22Rv1 (cell line): Measurements from ENCODE around the gene GPR17.

Source experiments
- ZFX ChIP-seq: fragments of 450-650 bp; IDR thresholded peaks from 2 replicates; pipeline ENCODE4 v1.6.1; 2017; ENCODE audit warnings: antibody characterized with exemption, borderline replicate concordance
- TF ChIP-seq, protein P1 (sequence below): fragments of 450-650 bp; IDR thresholded peaks from 2 replicates; pipeline ENCODE4 v1.5.1; 2017; ENCODE audit warnings: mild to moderate bottlenecking

DNA sequence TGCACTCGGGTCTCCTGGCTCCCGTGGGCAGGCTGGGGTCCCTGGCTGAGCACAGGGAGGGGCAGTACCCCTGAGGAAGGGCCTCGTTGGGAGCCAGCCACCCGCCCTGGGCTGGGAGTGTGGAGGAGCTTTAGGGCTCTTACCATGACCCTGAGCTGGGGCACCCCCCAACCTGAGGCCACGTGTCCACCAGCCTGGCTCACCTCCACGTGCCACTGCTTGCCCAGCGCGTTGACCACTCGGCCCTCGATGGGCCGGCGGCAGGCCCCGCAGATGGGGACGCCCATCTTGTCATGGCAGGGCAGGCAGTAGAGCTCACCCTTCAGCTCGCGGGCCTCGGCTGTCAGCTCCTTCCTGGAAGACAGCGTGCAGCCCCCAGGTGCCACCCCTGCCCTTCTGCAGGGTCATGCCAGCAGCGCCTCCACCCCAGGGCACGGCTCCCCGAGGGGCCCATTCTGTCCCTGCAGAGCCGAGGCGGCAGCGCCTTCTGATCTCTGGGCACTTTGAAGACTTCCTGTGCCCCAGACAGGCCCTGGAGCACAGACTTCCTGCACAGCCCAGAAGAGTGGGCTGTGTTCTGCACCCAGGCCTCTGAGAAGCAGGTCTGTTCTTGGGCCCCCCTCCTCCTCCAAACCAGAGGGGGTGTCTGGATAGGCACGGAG, 4.0 kb upstream of the GPR17 start:
- TF ChIP-seq, protein P1, sequence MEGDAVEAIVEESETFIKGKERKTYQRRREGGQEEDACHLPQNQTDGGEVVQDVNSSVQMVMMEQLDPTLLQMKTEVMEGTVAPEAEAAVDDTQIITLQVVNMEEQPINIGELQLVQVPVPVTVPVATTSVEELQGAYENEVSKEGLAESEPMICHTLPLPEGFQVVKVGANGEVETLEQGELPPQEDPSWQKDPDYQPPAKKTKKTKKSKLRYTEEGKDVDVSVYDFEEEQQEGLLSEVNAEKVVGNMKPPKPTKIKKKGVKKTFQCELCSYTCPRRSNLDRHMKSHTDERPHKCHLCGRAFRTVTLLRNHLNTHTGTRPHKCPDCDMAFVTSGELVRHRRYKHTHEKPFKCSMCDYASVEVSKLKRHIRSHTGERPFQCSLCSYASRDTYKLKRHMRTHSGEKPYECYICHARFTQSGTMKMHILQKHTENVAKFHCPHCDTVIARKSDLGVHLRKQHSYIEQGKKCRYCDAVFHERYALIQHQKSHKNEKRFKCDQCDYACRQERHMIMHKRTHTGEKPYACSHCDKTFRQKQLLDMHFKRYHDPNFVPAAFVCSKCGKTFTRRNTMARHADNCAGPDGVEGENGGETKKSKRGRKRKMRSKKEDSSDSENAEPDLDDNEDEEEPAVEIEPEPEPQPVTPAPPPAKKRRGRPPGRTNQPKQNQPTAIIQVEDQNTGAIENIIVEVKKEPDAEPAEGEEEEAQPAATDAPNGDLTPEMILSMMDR = no peak
- no peak for TF ChIP-seq ZFX
